Renal pelvis (tissue), 4 donors: Measurements from ENCODE around the gene NPSR1. TPM values are rescaled to one million over a fixed set of nuclear protein-coding genes. Genes with fewer than 3 reads are reported as not detected.
"Not testable (repeated sequence)": the region's sequence is repeated elsewhere in the genome, so short reads cannot be mapped to it uniquely, and the experiment has no call there.

Experiments
- DNase-seq: peaks from one replicate; pipeline ENCODE4 v3.0.0-alpha.2; 2013
- polyA plus RNA-seq, 3 donors: library from polyadenylated mRNA; unstranded; fragments of 120-200 nt; gene quantifications; one replicate each; pipeline ENCODE4 v1.2.1, GENCODE V29; 2013; ENCODE audit not compliant: insufficient read length in 3 of 3

The NPSR1 gene
- polyA plus RNA-seq, 3 donors, result 0.06 TPM; not detected in 2

DNA sequence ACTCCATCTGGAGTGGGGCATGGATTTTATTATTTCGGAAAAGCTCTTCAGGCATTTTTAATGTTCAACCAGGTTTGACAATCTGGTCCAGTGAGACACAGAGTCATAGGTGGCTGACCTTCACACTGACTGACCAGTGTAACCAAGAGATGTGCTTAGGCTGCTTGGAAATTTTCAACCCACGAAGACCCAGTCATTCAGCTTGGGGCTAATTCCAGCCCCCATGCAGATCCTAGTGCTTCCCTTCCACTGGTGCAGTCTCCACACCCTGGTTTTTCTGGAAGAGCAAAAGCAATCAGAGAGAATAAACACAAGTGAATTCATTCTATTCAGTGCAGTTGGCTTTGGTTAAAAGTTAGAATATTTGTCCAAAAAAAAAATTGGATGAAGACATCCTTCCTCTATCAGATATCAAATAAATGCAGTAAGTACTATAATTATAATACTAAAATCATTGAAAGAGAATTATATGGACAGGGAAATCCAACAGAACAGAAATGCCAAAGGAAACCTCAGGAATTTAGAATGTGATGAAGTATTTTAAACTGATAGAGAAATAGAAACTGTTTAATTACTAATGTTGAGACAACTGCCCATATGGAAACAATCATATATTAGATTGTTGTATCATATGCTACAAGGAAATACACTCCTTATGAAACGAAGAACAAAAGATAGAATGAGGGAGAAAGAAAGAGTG lies 178.0 kb downstream of the NPSR1 start:
- no peak for DNase-seq

DNA sequence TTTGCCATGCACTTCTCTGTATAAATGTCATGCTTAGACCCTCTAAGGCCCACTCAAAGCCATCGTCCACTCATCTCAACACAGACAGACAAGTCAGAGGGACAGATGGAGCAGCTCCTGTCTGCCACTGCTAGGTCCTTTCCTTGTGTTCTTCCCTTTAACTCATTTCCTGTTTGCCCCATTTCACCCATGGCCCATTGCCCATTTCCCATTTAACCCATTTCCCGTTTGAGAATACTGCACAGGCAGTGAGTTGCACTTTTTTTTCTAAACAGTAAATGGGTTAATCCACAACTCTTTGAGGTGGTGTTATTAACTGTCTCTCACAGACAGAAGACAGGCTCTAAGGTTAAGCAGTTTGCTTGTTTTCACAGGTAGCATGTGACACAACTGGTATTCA lies 179.3 kb downstream of the NPSR1 start:
- DNase-seq, result no peak

DNA sequence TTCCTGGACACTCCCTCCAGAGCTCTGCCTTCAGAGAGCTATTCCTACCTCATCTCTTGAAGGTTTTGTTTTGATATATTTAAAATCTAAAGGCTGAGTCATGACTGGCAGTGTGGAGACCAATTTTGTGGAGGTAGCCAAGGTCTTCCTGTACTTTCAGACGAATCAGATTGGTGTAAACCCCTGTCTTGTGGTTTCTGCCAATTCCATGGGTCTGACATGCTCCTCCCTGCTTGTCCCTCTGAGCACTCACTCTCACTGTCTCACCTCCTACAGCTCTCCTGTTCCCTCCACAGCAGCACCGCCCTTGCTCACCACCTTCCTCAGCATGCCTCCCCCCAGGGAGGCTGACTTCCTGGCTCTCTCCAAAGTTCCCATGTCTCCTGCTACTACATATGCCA lies 179.8 kb downstream of the NPSR1 start:
- no peak for DNase-seq

DNA sequence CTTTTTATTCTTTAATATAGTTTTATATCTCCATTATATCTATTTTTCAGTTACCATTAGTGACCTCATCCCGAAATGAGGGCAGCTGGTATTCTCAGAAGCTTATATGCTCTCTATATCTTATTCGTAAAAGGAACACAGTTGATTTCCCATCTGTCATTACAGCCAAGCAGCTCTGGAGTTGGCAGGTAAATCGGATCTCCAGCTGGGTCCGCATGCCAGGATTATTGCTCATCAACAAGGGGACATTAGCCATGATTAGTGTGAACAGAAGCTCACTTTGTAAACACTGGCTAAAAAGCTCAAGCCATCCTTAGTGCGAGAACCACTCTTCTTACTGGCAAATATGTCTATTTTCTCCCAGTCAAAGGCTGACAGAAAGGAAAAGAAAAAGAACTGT lies 180.3 kb downstream of the NPSR1 start:
- DNase-seq, result no peak

GRCh38 chr7:34839645-34840044 lies 181.6 kb downstream of the NPSR1 start:
- no peak for DNase-seq

GRCh38 chr7:34840176-34840785 lies 182.3 kb downstream of the NPSR1 start:
- DNase-seq, result no peak

GRCh38 chr7:34841326-34841725 lies 183.3 kb downstream of the NPSR1 start:
- DNase-seq, result no peak

- no peak for DNase-seq
Measured at GRCh38 chr7:34842782-34843181, 184.8 kb downstream of the NPSR1 start.

GRCh38 chr7:34844406-34844805 lies 186.4 kb downstream of the NPSR1 start:
- DNase-seq, result no peak

GRCh38 chr7:34844936-34845665 lies 187.1 kb downstream of the NPSR1 start:
- DNase-seq, result no peak

DNA sequence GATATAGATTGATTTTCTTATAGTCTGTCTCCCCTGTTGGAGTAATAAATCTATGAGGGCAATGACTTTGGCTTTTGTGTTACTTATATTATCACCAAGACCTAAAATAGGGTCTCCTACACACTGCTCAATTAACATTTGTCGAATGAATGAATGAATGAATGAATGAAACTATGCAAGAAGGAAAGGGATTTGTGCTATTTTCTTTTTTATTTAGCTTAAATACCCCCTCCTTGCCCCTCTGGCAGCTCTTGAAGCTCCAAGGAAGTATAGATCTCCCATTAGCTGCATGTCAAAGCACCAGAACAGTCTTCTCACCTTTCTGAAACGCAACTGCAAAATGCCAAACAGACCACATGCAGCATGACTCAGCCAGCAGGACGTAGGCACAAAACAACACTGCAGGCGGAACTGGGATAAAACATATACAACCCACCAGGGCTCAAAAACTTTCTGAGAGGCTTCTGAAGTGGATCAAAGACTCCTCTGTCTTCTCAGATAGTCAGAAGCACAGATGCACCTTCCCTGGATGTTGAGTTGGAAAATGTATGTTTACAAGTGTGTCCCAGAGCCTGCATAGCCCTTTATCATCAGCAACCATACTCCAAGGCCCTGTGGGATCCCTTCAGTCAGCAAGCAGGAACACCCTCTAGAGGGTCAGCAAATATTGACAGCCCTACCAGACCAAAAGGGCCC lies 187.8 kb downstream of the NPSR1 start:
- no peak for DNase-seq

DNA sequence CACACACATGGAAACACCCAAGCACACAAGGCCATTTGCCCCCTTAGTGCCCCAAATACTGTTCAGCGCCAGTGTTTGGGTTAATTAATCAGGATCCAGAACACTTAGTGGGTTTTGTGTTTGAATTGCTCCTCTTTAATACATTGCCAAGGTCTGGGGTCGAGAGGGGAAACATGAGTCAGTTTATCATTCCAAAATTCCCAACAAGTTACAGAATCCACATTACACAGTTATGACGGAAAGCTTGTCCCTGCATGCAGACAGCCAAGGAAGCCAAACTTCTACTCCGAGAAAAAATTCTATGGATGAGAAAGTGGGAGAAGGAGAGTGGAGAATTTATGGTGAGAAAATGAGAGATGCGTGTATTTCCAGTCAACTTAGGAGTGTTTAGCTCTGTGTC lies 189.0 kb downstream of the NPSR1 start:
- no peak for DNase-seq

GRCh38 chr7:34848670-34849069 lies 190.7 kb downstream of the NPSR1 start:
- DNase-seq, result no peak

- DNase-seq, result no peak
Measured at GRCh38 chr7:34849163-34849960, 191.3 kb downstream of the NPSR1 start.

GRCh38 chr7:34849986-34850385 lies 192.0 kb downstream of the NPSR1 start:
- no peak for DNase-seq

DNA sequence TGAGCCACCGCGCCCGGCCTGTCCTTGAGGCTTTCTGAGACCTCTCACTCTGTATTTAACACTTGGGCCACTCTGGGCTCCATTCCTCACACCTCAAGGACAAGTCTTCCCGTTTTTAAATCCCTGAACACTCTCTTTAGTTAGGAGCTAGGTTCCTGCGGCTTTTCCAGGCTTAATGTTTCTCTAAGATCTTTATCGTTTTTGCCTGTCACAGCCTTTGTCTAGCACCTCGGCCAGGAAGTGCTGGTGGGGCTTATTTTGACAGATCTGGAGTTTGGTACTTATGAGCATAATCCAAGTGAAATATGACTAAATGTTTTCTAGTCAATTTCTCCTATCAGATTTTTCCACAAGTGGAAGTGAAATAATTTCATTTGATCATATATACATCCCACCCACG lies 192.7 kb downstream of the NPSR1 start:
- no peak for DNase-seq

DNA sequence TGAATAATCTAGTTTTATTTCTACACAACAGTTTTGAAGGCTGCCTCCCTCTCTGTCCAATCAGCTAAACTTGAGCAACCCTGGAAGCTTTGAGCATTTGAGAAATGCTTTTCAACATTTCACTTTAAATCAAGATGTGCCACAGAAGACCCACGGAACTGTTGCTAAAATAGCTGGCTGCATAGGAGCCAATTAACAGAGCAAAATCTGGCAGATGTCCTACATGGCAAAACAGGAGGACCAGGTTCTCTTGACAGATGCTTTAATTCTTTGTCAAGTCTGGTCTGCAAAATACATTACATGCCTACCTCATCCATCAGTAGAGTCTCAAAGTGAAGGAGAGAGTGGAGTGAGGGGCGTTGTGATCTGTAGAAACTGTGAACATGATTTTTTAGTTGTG lies 193.4 kb downstream of the NPSR1 start:
- no peak for DNase-seq

DNA sequence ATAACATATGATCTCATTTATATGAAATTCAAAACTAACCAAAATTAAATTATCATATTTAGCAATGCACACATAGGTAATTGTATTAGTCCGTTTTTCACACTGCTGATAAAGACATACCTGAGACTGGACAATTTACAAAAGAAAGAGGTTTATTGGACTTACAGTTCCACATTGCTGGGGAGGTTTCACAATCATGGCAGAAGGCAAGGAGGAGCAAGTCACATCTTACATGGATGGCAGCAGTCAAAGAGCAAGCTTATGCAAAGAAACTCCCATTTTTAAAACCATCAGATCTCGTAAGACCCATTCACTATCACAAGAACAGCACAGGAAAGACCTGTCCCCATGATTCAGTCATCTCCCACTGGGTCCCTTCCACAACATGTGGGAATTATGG lies 200.4 kb downstream of the NPSR1 start:
- DNase-seq, result not testable (repeated sequence)

DNA sequence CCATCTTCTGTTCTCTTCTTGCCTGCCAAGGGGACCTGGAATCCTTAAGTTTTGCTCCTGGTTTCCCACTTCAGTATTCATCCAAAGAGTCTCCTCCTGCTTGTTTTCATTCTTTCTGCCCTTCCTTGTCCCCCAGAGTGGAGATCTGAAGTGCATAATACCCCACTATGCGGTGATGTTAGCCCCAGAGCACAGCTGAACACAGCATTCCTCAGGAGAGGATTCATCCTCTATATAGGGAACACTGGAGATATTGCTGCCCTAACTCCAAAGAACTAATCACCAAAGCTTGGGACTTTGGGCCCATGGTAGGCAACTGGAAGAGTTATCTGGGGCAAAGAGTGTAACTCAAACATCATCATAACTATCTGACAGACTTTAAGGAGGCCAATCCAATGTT lies 201.3 kb downstream of the NPSR1 start:
- DNase-seq, result not testable (repeated sequence)

DNA sequence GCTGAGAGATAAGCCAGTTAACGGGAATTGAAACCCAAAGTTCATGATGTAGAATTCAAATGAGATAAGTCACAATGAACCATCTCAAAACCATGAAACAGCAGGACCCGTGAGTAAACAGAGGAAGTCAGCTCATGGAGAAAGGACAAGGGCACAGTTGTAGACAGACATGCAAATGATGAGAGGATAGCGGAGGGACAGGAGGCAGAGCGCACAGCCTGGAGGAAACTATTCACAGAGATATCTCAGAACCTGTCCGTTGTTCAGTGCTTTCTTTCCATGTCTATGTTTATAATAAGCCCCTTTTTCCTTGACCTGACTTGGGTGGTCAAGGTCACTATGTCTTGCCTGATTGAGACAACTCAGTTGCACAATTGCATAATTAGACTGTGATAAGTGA lies 208.2 kb downstream of the NPSR1 start:
- not testable (repeated sequence) for DNase-seq

DNA sequence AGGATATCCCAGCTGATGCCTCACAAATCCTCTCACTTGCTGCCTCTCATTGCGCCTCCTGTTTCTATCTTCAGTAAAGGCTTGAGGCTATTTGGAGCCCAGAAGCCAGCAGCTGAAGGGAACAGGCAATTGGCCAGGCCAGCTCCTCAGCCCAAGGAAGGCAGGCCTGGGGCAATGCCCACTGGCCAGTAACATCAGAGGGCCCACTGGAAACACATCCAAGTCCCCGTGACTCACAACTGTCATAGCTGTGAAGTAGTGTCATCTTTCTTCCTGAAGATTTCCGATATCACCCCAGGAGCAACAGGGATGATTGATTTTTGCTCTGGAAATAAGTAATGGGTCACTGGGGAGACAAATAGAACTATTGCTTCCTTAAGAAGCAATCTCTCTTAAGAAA lies 209.3 kb downstream of the NPSR1 start:
- not testable (repeated sequence) for DNase-seq

GRCh38 chr7:34868602-34869001 lies 210.6 kb downstream of the NPSR1 start:
- DNase-seq, result not testable (repeated sequence)
